OCI-LY3 (cell line): Measurements from ENCODE around the gene PROB1.

Source experiments
- H2AFZ ChIP-seq: fragments of 200-600, 300-600 bp; shearing (Covaris generic); 2 replicates; pipeline ENCODE4 v1.6.0; 2014; ENCODE audit warnings: antibody characterized with exemption, low read depth, low read length
- H3K27ac ChIP-seq: fragments of 200-600, 300-600 bp; sonication (generic); 2 replicates; pipeline ENCODE4 v1.5.1; 2014; ENCODE audit warnings: mild to moderate bottlenecking, low read length, moderate library complexity, mixed read lengths
- H3K27me3 ChIP-seq: fragments of 200-600, 300-600 bp; sonication (generic); 2 replicates; pipeline ENCODE4 v1.6.1; 2014; ENCODE audit warnings: low read depth, low read length, mixed read lengths
- H3K36me3 ChIP-seq: fragments of 200-600, 300-600 bp; sonication (generic); replicated peaks from 2 replicates; pipeline ENCODE3; 2014; ENCODE audit warnings: low read depth, low read length, mixed read lengths
- H3K4me1 ChIP-seq: fragments of 300-600, 200-600 bp; sonication (generic); 2 replicates; pipeline ENCODE4 v1.6.1; 2014; ENCODE audit warnings: low read length, mixed read lengths
- H3K4me2 ChIP-seq: fragments of 200-600, 300-600 bp; sonication (generic); 2 replicates; pipeline ENCODE4 v1.6.1; 2014; ENCODE audit warnings: low read length, mixed read lengths
- H3K4me3 ChIP-seq: fragments of 300-600, 200-600 bp; sonication (generic); 2 replicates; pipeline ENCODE4 v1.5.1; 2014; ENCODE audit warnings: antibody characterized with exemption, mild to moderate bottlenecking, low read length, moderate library complexity
- H3K79me2 ChIP-seq: fragments of 300-600, 200-600 bp; shearing (Covaris generic); 2 replicates; pipeline ENCODE4 v1.6.1; 2014; ENCODE audit warnings: mild to moderate bottlenecking, low read length, mixed read lengths
- H3K9ac ChIP-seq: fragments of 300-600, 200-600 bp; shearing (Covaris generic); 2 replicates; pipeline ENCODE4 v1.6.0; 2014; ENCODE audit warnings: mild to moderate bottlenecking, low read length, moderate library complexity
- H3K9me3 ChIP-seq: fragments of 200-600, 300-600 bp; shearing (Covaris generic); 2 replicates; pipeline ENCODE4 v1.6.1; 2014; ENCODE audit warnings: low read length, mixed read lengths; ENCODE audit not compliant: insufficient read depth
- H4K20me1 ChIP-seq: fragments of 200-600, 300-600 bp; sonication (generic); 2 replicates; pipeline ENCODE4 v1.6.1; 2016; ENCODE audit warnings: low read length, mixed read lengths; ENCODE audit not compliant: insufficient read depth
- EZH2phosphoT487 ChIP-seq: fragments of 200-600 bp; shearing (Covaris generic); IDR thresholded peaks from 2 replicates; pipeline ENCODE4 v1.6.1; 2018; ENCODE audit warnings: antibody characterized with exemption, mixed run types, low read depth
- TF ChIP-seq, protein P1 (sequence below): fragments of 200-600, 300-600 bp; sonication (generic); IDR thresholded peaks from 2 replicates; pipeline ENCODE4 v1.5.1; 2014; ENCODE audit warnings: antibody characterized with exemption, low read length, low read depth

Gene PROB1

DNA sequence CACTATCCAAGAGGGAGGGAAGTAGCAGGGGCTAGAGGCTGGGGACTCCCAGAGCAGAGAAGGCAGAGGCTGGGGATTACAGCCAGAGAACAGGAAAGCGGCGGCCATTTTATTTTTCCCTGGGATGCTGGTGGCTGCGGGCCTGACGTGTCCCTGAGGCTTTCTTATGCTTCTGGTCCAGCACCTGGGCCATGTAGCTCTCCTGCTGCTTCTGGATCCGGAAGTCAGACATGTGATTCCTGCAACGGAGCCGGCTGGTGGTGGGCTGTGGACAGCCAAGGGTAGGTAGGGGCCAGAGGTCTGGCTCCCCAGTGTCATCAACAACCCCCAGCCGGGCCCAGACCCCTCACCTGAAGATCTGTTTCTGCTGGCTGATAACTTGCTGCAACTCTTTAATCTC lies 1.8 kb upstream of the PROB1 start:
- H2AFZ ChIP-seq, result no peak overlapping the region
- H3K9me3 ChIP-seq, result no peaks in the 10 kb centered on the region
- H3K27me3 ChIP-seq, result no peaks in the 10 kb centered on the region
- TF ChIP-seq EZH2phosphoT487, result no peak
- TF ChIP-seq, protein P1, sequence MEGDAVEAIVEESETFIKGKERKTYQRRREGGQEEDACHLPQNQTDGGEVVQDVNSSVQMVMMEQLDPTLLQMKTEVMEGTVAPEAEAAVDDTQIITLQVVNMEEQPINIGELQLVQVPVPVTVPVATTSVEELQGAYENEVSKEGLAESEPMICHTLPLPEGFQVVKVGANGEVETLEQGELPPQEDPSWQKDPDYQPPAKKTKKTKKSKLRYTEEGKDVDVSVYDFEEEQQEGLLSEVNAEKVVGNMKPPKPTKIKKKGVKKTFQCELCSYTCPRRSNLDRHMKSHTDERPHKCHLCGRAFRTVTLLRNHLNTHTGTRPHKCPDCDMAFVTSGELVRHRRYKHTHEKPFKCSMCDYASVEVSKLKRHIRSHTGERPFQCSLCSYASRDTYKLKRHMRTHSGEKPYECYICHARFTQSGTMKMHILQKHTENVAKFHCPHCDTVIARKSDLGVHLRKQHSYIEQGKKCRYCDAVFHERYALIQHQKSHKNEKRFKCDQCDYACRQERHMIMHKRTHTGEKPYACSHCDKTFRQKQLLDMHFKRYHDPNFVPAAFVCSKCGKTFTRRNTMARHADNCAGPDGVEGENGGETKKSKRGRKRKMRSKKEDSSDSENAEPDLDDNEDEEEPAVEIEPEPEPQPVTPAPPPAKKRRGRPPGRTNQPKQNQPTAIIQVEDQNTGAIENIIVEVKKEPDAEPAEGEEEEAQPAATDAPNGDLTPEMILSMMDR, result no peak
- H3K9ac ChIP-seq, result no peak overlapping the region
- peaks cover 2% of the 10 kb centered on the region for H3K36me3 ChIP-seq
- peaks cover 10% of the 10 kb centered on the region for H3K79me2 ChIP-seq
- H3K4me2 ChIP-seq, result no peak overlapping the region
- H4K20me1 ChIP-seq, result no peaks in the 10 kb centered on the region
- H3K4me3 ChIP-seq, result no peak overlapping the region
- H3K27ac ChIP-seq, result no peak overlapping the region
- peaks cover 20% of the 10 kb centered on the region for H3K4me1 ChIP-seq

GRCh38 chr5:139395844-139396640 lies 1.1 kb upstream of the PROB1 start:
- peaks cover 2% of the 10 kb centered on the region for H3K36me3 ChIP-seq
- H4K20me1 ChIP-seq, result no peaks in the 10 kb centered on the region
- TF ChIP-seq, protein P1, result no peak
- TF ChIP-seq EZH2phosphoT487, result no peak
- no peak overlapping the region for H3K27ac ChIP-seq
- H3K9me3 ChIP-seq, result no peaks in the 10 kb centered on the region
- H3K79me2 ChIP-seq, result peaks cover 10% of the 10 kb centered on the region
- H2AFZ ChIP-seq, result no peak overlapping the region
- H3K9ac ChIP-seq, result no peak overlapping the region
- no peak overlapping the region for H3K4me3 ChIP-seq
- H3K27me3 ChIP-seq, result no peaks in the 10 kb centered on the region
- H3K4me2 ChIP-seq, result no peak overlapping the region
- H3K4me1 ChIP-seq, result peaks cover 26% of the 10 kb centered on the region

- no peak overlapping the region for H3K4me3 ChIP-seq
- H3K9me3 ChIP-seq, result no peaks in the 10 kb centered on the region; the same call in 1 of the 2 replicates
- H4K20me1 ChIP-seq, result no peaks in the 10 kb centered on the region
- no peaks in the 10 kb centered on the region for H3K27me3 ChIP-seq
- H3K27ac ChIP-seq, result no peak overlapping the region
- peaks cover 2% of the 10 kb centered on the region for H3K36me3 ChIP-seq
- TF ChIP-seq, protein P1, result no peak
- TF ChIP-seq EZH2phosphoT487, result no peak
- no peak overlapping the region for H3K9ac ChIP-seq
- H3K79me2 ChIP-seq, result peaks cover 10% of the 10 kb centered on the region
- no peak overlapping the region for H2AFZ ChIP-seq
- peaks cover 36% of the 10 kb centered on the region for H3K4me1 ChIP-seq
- no peak overlapping the region for H3K4me2 ChIP-seq
These were observed 716 bp downstream of the PROB1 start for GRCh38 chr5:139394123-139394653.

GRCh38 chr5:139393497-139394122 lies 1.3 kb downstream of the PROB1 start:
- H3K36me3 ChIP-seq, result peaks cover 2% of the 10 kb centered on the region
- H3K9me3 ChIP-seq, result no peaks in the 10 kb centered on the region; the same call in 1 of the 2 replicates
- H3K4me2 ChIP-seq, result peak overlapping the region; percentile 92
- no peaks in the 10 kb centered on the region for H3K27me3 ChIP-seq
- H3K27ac ChIP-seq, result no peak overlapping the region
- H4K20me1 ChIP-seq, result no peaks in the 10 kb centered on the region
- no peak overlapping the region for H2AFZ ChIP-seq
- H3K4me1 ChIP-seq, result peaks cover 38% of the 10 kb centered on the region
- TF ChIP-seq, protein P1, result no peak
- TF ChIP-seq EZH2phosphoT487, result no peak
- peaks cover 10% of the 10 kb centered on the region for H3K79me2 ChIP-seq
- peak overlapping the region; percentile 86; the same call in 1 of the 2 replicates for H3K9ac ChIP-seq
- peak overlapping the region; percentile 84 for H3K4me3 ChIP-seq
